ENCODE results near the gene OR13C9.

DNA sequence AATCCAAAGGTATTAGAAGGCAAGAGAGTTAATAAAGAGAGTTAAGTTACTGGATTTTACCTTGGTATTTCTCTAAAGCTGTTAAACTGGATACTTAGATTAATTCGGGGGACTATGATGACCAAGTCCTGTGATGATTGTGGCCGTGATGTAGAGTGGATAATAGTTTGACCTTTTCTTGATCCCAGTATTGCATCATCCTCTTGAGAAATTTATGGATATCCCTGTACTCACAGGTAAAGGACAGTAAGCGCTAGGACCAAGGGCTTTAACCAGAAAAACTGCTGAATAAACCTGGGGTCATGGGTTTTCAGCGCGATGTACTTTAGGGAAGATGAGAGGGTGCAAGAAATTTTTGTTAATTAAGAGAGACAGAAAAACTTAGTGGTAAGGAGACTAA, 40.7 kb downstream of the OR13C9 start:
- TF ChIP-seq, protein P1, sequence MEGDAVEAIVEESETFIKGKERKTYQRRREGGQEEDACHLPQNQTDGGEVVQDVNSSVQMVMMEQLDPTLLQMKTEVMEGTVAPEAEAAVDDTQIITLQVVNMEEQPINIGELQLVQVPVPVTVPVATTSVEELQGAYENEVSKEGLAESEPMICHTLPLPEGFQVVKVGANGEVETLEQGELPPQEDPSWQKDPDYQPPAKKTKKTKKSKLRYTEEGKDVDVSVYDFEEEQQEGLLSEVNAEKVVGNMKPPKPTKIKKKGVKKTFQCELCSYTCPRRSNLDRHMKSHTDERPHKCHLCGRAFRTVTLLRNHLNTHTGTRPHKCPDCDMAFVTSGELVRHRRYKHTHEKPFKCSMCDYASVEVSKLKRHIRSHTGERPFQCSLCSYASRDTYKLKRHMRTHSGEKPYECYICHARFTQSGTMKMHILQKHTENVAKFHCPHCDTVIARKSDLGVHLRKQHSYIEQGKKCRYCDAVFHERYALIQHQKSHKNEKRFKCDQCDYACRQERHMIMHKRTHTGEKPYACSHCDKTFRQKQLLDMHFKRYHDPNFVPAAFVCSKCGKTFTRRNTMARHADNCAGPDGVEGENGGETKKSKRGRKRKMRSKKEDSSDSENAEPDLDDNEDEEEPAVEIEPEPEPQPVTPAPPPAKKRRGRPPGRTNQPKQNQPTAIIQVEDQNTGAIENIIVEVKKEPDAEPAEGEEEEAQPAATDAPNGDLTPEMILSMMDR (IDR thresholded peaks at IDR 0.05; ENCODE audit: insufficient read depth, low read length, poor library complexity, severe bottlenecking): no peak
- TF ChIP-seq EZH2phosphoT487 (conservative IDR thresholded peaks at IDR 0.05; ENCODE audit: low read length): no peak

All from SU-DHL-6 (cell line).